Lower leg skin (tissue), 3 donors: ENCODE data around the gene TOR4A.

Experiments used
- CTCF ChIP-seq, 3 donors: fragments of 450-650 bp; IDR thresholded peaks; one replicate each; pipeline ENCODE4 v1.5.1; 2016; ENCODE audit warnings: antibody characterized with exemption in 3 of 3, mild to moderate bottlenecking in 3 of 3, moderate library complexity in 2 of 3
- POLR2A ChIP-seq, 2 donors: fragments of 450-650 bp; IDR thresholded peaks; one replicate each; pipeline ENCODE4 v1.6.1; 2016 to 2017; ENCODE audit warnings: antibody characterized with exemption in 2 of 2, mild to moderate bottlenecking in 1 of 2, moderate library complexity in 1 of 2

- TF ChIP-seq POLR2A (IDR thresholded peaks at IDR 0.05), result no peak
- TF ChIP-seq CTCF (IDR thresholded peaks at IDR 0.05), result no peak
Measured at GRCh38 chr9:137252555-137253506, 24.7 kb upstream of the TOR4A start.
